WTC11 (cell line): ENCODE measurements around the gene FSTL4. TPM values are rescaled to one million over a fixed set of nuclear protein-coding genes. Genes with fewer than 3 reads are reported as not detected.

ENCODE experiments used
- ATAC-seq: fragments of 200-7000 bp; cut with Tn5 transposase; 2 replicates; pipeline ENCODE4 v1.10.0; 2021; ENCODE audit warnings: mild to moderate bottlenecking, moderate library complexity
- CTCF ChIA-PET: fragments of 300-600 bp; sonication (Branson Sonifier 250); formaldehyde crosslinking; loops from one replicate; lab custom pipeline; 2021; ENCODE audit warnings: antibody characterized with exemption; lab: Charles Lee
- POLR2A ChIA-PET: fragments of 350-600 bp; sonication (Branson Sonifier 250); formaldehyde crosslinking; loops from one replicate; lab custom pipeline; 2021; ENCODE audit warnings: antibody characterized with exemption; lab: Charles Lee
- DNase-seq: peaks from one replicate; pipeline ENCODE4 v3.0.0; 2021; ENCODE audit warnings: low spot score
- H3K27ac Mint-ChIP-seq: 2 replicates; pipeline ENCODE4 v1.8.0; 2021; ENCODE audit warnings: mixed read lengths
- H3K27me3 Mint-ChIP-seq: 2 replicates; pipeline ENCODE4 v1.8.0; 2021; ENCODE audit warnings: low read depth, mild to moderate bottlenecking, moderate library complexity, mixed read lengths
- H3K36me3 Mint-ChIP-seq: 2 replicates; pipeline ENCODE4 v1.8.0; 2021; ENCODE audit warnings: mixed read lengths
- H3K4me1 Mint-ChIP-seq: 2 replicates; pipeline ENCODE4 v1.8.0; 2022; ENCODE audit warnings: mixed read lengths
- H3K4me3 Mint-ChIP-seq: 2 replicates; pipeline ENCODE4 v1.8.0; 2021; ENCODE audit warnings: mild to moderate bottlenecking, moderate library complexity, mixed read lengths
- H3K9me3 Mint-ChIP-seq: 2 replicates; pipeline ENCODE4 v1.8.0; 2021; ENCODE audit warnings: mixed read lengths
- CREM ChIP-seq: sonication (generic); formaldehyde crosslinking; IDR thresholded peaks from 2 replicates; pipeline ENCODE4 v1.8.1; 2022; ENCODE audit warnings: mild to moderate bottlenecking, missing genetic modification reagents, moderate library complexity
- CTCF ChIP-seq: fragments of 200-600 bp; IDR thresholded peaks from 2 replicates; pipeline ENCODE4 v1.8.0; 2022; ENCODE audit warnings: antibody characterized with exemption
- E2F4 ChIP-seq: sonication (generic); formaldehyde crosslinking; IDR thresholded peaks from 2 replicates; pipeline ENCODE4 v1.8.1; 2022; ENCODE audit warnings: low read depth, mild to moderate bottlenecking, moderate library complexity, missing genetic modification reagents, borderline replicate concordance
- ELF4 ChIP-seq: sonication (generic); formaldehyde crosslinking; IDR thresholded peaks from 2 replicates; pipeline ENCODE4 v1.8.1; 2022; ENCODE audit warnings: low read depth, mild to moderate bottlenecking, moderate library complexity, missing genetic modification reagents
- FOXP1 ChIP-seq: sonication (generic); formaldehyde crosslinking; IDR thresholded peaks from 2 replicates; pipeline ENCODE4 v1.8.0; 2022; ENCODE audit warnings: missing genetic modification reagents, mild to moderate bottlenecking, moderate library complexity, borderline replicate concordance
- FOXP4 ChIP-seq: sonication (generic); formaldehyde crosslinking; IDR thresholded peaks from 2 replicates; pipeline ENCODE4 v1.8.0; 2022; ENCODE audit warnings: mild to moderate bottlenecking, missing genetic modification reagents
- GTF2I ChIP-seq: fragments of 250-450 bp; sonication (Bioruptor Pico); conservative IDR thresholded peaks from 2 replicates; pipeline ENCODE4 v1.4.0; 2021; ENCODE audit warnings: mild to moderate bottlenecking
- IRF1 ChIP-seq: sonication (generic); formaldehyde crosslinking; IDR thresholded peaks from 2 replicates; pipeline ENCODE4 v1.8.0; 2023; ENCODE audit warnings: missing genetic modification reagents
- IRF2 ChIP-seq: sonication (generic); formaldehyde crosslinking; IDR thresholded peaks from 2 replicates; pipeline ENCODE4 v1.8.0; 2022; ENCODE audit warnings: low read depth, missing genetic modification reagents, borderline replicate concordance
- JUN ChIP-seq: sonication (generic); formaldehyde crosslinking; IDR thresholded peaks from 2 replicates; pipeline ENCODE4 v1.8.0; 2023; ENCODE audit warnings: mild to moderate bottlenecking, missing genetic modification reagents
- MAX ChIP-seq: sonication (generic); formaldehyde crosslinking; IDR thresholded peaks from 2 replicates; pipeline ENCODE4 v1.8.0; 2022; ENCODE audit warnings: mild to moderate bottlenecking, missing genetic modification reagents
- PREB ChIP-seq: sonication (generic); formaldehyde crosslinking; IDR thresholded peaks from 2 replicates; pipeline ENCODE4 v1.8.1; 2022; ENCODE audit warnings: mild to moderate bottlenecking, missing genetic modification reagents, moderate library complexity, borderline replicate concordance
- RELA ChIP-seq: sonication (generic); formaldehyde crosslinking; IDR thresholded peaks from 2 replicates; pipeline ENCODE4 v1.8.1; 2022; ENCODE audit warnings: missing genetic modification reagents, mild to moderate bottlenecking, borderline replicate concordance
- RORB ChIP-seq: fragments of 250-450 bp; sonication (Bioruptor Pico); IDR thresholded peaks from 2 replicates; pipeline ENCODE4 v1.9.0; 2021; ENCODE audit warnings: mild to moderate bottlenecking
- TEAD4 ChIP-seq: sonication (generic); formaldehyde crosslinking; IDR thresholded peaks from 2 replicates; pipeline ENCODE4 v1.8.0; 2022; ENCODE audit warnings: mild to moderate bottlenecking, missing genetic modification reagents
- TP53 ChIP-seq: sonication (generic); formaldehyde crosslinking; IDR thresholded peaks from 2 replicates; pipeline ENCODE4 v1.8.1; 2023; ENCODE audit warnings: mild to moderate bottlenecking, missing genetic modification reagents
- ZNF219 ChIP-seq: sonication (generic); formaldehyde crosslinking; IDR thresholded peaks from 2 replicates; pipeline ENCODE4 v1.8.0; 2023; ENCODE audit warnings: missing genetic modification reagents, mild to moderate bottlenecking, borderline replicate concordance
- ZNF232 ChIP-seq: sonication (generic); formaldehyde crosslinking; IDR thresholded peaks from 2 replicates; pipeline ENCODE4 v1.8.0; 2022; ENCODE audit warnings: mild to moderate bottlenecking, missing genetic modification reagents
- ZNF416 ChIP-seq: fragments of 250-450 bp; sonication (Bioruptor Pico); IDR thresholded peaks from 2 replicates; pipeline ENCODE4 v1.9.0; 2021; ENCODE audit warnings: mild to moderate bottlenecking, inconsistent platforms
- ZNF423 ChIP-seq: fragments of 250-450 bp; sonication (Bioruptor Pico); IDR thresholded peaks from 2 replicates; pipeline ENCODE4 v2.1.2; 2022; ENCODE audit warnings: mild to moderate bottlenecking, moderate library complexity
- ZNF425 ChIP-seq: fragments of 250-450 bp; sonication (Bioruptor Pico); conservative IDR thresholded peaks from 2 replicates; pipeline ENCODE4 v1.9.0; 2021; ENCODE audit warnings: mild to moderate bottlenecking
- ZNF512 ChIP-seq: sonication (generic); formaldehyde crosslinking; IDR thresholded peaks from 2 replicates; pipeline ENCODE4 v1.8.1; 2022; ENCODE audit warnings: missing genetic modification reagents, borderline replicate concordance
- ZSCAN18 ChIP-seq: fragments of 250-450 bp; sonication (Bioruptor Pico); IDR thresholded peaks from 2 replicates; pipeline ENCODE4 v2.1.2; 2022; ENCODE audit warnings: mild to moderate bottlenecking, moderate library complexity
- total RNA-seq: library from RNA; stranded (reverse); gene quantifications from 3 replicates; pipeline ENCODE4 v1.2.3, GENCODE V29; 2021

Gene FSTL4
- total RNA-seq, 1 experiment from 2014 or later, result 6.1 TPM

GRCh38 chr5:133469252-133469651 is 143.1 kb downstream of the FSTL4 start:
- POLR2A ChIA-PET, result no interaction called here
- no peaks in the 10 kb centered on the region for H3K9me3 Mint-ChIP-seq
- H3K36me3 Mint-ChIP-seq, result no peaks in the 10 kb centered on the region
- DNase-seq (no peak), ATAC-seq (no peak)
- peaks cover 13% of the 10 kb centered on the region for H3K4me1 Mint-ChIP-seq
- H3K27me3 Mint-ChIP-seq, result no peaks in the 10 kb centered on the region
- H3K4me3 Mint-ChIP-seq, result no peak overlapping the region
- CTCF ChIA-PET, result interaction anchor here (1.5 to 2.3 kb wide), 3 partner anchors 9 to 48 kb away, joined by 10 to 12 read pairs (median 10); no protein-coding TSS in a partner anchor
- no peak overlapping the region for H3K27ac Mint-ChIP-seq
- no peak for TF ChIP-seq PREB (CRISPR knock-in tag)
- TF ChIP-seq GTF2I (CRISPR knock-in tag), result no peak
- no peak for TF ChIP-seq IRF2 (CRISPR knock-in tag)
- no peak for TF ChIP-seq ZNF219 (CRISPR knock-in tag)
- no peak for TF ChIP-seq RELA (CRISPR knock-in tag)
- no peak for TF ChIP-seq ZNF425 (CRISPR knock-in tag)
- no peak for TF ChIP-seq MAX (CRISPR knock-in tag)
- TF ChIP-seq ZNF512 (CRISPR knock-in tag), result no peak
- TF ChIP-seq TEAD4 (CRISPR knock-in tag), result no peak
- no peak for TF ChIP-seq ZSCAN18 (CRISPR knock-in tag)
- no peak for TF ChIP-seq RORB (CRISPR knock-in tag)
- no peak for TF ChIP-seq E2F4 (CRISPR knock-in tag)

- Mint-ChIP-seq H3K9me3 (no peaks in the 10 kb centered on the region), H3K27me3 (no peaks in the 10 kb centered on the region), H3K4me3 (no peak overlapping the region), H3K36me3 (no peaks in the 10 kb centered on the region), H3K4me1 (peaks cover 13% of the 10 kb centered on the region), H3K27ac (no peak overlapping the region)
- ChIA-PET POLR2A (no interaction called here), CTCF (interaction anchor here (1.5 to 2.3 kb wide), 3 partner anchors 8 to 47 kb away, joined by 10 to 12 read pairs (median 10); no protein-coding TSS in a partner anchor)
- DNase-seq, result no peak
- ATAC-seq, result no peak
- no peak for TF ChIP-seq ELF4
- TF ChIP-seq JUN (CRISPR knock-in tag), result no peak
- TF ChIP-seq RORB (CRISPR knock-in tag), result no peak
- no peak for TF ChIP-seq CREM (CRISPR knock-in tag)
- TF ChIP-seq ZNF423 (CRISPR knock-in tag), result no peak
- TF ChIP-seq CTCF, result no peak
- no peak for TF ChIP-seq ZNF232
- TF ChIP-seq FOXP1 (CRISPR knock-in tag), result no peak
- no peak for TF ChIP-seq FOXP4 (CRISPR knock-in tag)
- no peak for TF ChIP-seq TP53
- no peak for TF ChIP-seq IRF1
- no peak for TF ChIP-seq ZNF416
Measured at GRCh38 chr5:133468596-133468995, 143.7 kb downstream of the FSTL4 start.
